Mucosa of descending colon (tissue), 3 donors: ENCODE results near the gene SLTM. TPM values are rescaled to one million over a fixed set of nuclear protein-coding genes. Genes with fewer than 3 reads are reported as not detected.
"Not testable (repeated sequence)": the region's sequence is repeated elsewhere in the genome, so short reads cannot be mapped to it uniquely, and the experiment has no call there.

Source experiments
- ATAC-seq: fragments of 200-7000 bp; cut with Tn5 transposase; one replicate; pipeline ENCODE4 v1.9.1; 2020; ENCODE audit warnings: mild to moderate bottlenecking, moderate library complexity
- DNase-seq, 3 donors: peaks; one replicate each; pipeline ENCODE4 v3.0.0-alpha.2; 2020
- H3K36me3 ChIP-seq: fragments of 200-600 bp; one replicate; pipeline ENCODE4 v1.8.0; 2021; ENCODE audit warnings: low read depth, mild to moderate bottlenecking
- H3K4me1 ChIP-seq: fragments of 200-600 bp; one replicate; pipeline ENCODE4 v1.8.0; 2021; ENCODE audit warnings: low read depth, mild to moderate bottlenecking
- H3K4me3 ChIP-seq: fragments of 200-600 bp; one replicate; pipeline ENCODE4 v1.8.0; 2021; ENCODE audit warnings: mild to moderate bottlenecking
- H3K9me3 ChIP-seq: fragments of 200-600 bp; one replicate; pipeline ENCODE4 v1.8.0; 2021; ENCODE audit warnings: mild to moderate bottlenecking
- CTCF ChIP-seq: fragments of 200-600 bp; IDR thresholded peaks from one replicate; pipeline ENCODE4 v1.8.0; 2022; ENCODE audit warnings: antibody characterized with exemption, mild to moderate bottlenecking
- intact Hi-C, 2 donors: fragments of 100-400 bp; cut with DNase I in 1 of 2; cut with micrococcal nuclease in 1 of 2; formaldehyde crosslinking; loops; one replicate each; pipeline versions ENCODE4 v1.11.0 to v1.11.1; 2022; cut with DNase I, micrococcal nuclease
- total RNA-seq, 3 donors: library from RNA; stranded (reverse); fragmentation: NEBNext Ultra II Directional in 2 of 3; extraction: Animal tissue kit (Norgen Biotek cat#: 25700) in 2 of 3; gene quantifications; one replicate each; pipeline versions ENCODE4 v1.2.1 to v1.2.4, GENCODE V29; 2021 to 2023
- donor health status: DM: no; HTN: no; CAD: no; lungs with moderate emphysema.
- donor health status: DM: no; HTN: no; CAD: no.
- donor health status: DM: no; HTN: yes; CAD: no.

SLTM gene
- total RNA-seq, 3 donors from 2014 or later = 75.6 to 94.7 (median 82.8) TPM

- peak in 1 of 3 donors; percentile 78 for DNase-seq
- intact Hi-C loops = no loop called here
- no peaks in the 10 kb centered on the region for H3K9me3 ChIP-seq
- H3K4me1 ChIP-seq = no peaks in the 10 kb centered on the region
- no peaks in the 10 kb centered on the region for H3K36me3 ChIP-seq
- H3K4me3 ChIP-seq = no peak overlapping the region
- TF ChIP-seq CTCF = peak; percentile 34
- ATAC-seq = peak; percentile 84
Observed at GRCh38 chr15:58957101-58957973, 23.9 kb upstream of the SLTM start.

GRCh38 chr15:58952751-58953150 is 19.3 kb upstream of the SLTM start:
- DNase-seq (no peak), ATAC-seq (no peak)
- no peaks in the 10 kb centered on the region for H3K4me1 ChIP-seq
- no peak overlapping the region for H3K4me3 ChIP-seq
- intact Hi-C loops = no loop called here
- no peaks in the 10 kb centered on the region for H3K36me3 ChIP-seq
- no peaks in the 10 kb centered on the region for H3K9me3 ChIP-seq
- TF ChIP-seq CTCF = no peak

GRCh38 chr15:58951388-58952007 is 18.0 kb upstream of the SLTM start:
- no peak for TF ChIP-seq CTCF
- intact Hi-C loops = no loop called here
- no peak overlapping the region for H3K4me3 ChIP-seq
- no peaks in the 10 kb centered on the region for H3K4me1 ChIP-seq
- DNase-seq (no peak), ATAC-seq (peak; percentile 67)
- no peaks in the 10 kb centered on the region for H3K9me3 ChIP-seq
- no peaks in the 10 kb centered on the region for H3K36me3 ChIP-seq

GRCh38 chr15:58947179-58947578 is 13.7 kb upstream of the SLTM start:
- TF ChIP-seq CTCF = no peak
- ATAC-seq = no peak
- Histone ChIP-seq H3K4me3 (no peak overlapping the region), H3K36me3 (no peaks in the 10 kb centered on the region), H3K9me3 (no peaks in the 10 kb centered on the region), H3K4me1 (no peaks in the 10 kb centered on the region)
- no peak for DNase-seq
- intact Hi-C loops = no loop called here

- peaks cover 13% of the 10 kb centered on the region for H3K4me1 ChIP-seq
- ATAC-seq, H3K9me3 ChIP-seq, intact Hi-C loops, DNase-seq, H3K36me3 ChIP-seq, H3K4me3 ChIP-seq: not testable (repeated sequence)
Observed at GRCh38 chr15:58934974-58935373, 1.5 kb upstream of the SLTM start.

GRCh38 chr15:58934521-58934920 is 1.0 kb upstream of the SLTM start:
- peaks cover 13% of the 10 kb centered on the region for H3K4me1 ChIP-seq
- intact Hi-C loops = no loop called here
- no peak overlapping the region for H3K4me3 ChIP-seq
- DNase-seq = no peak
- no peaks in the 10 kb centered on the region for H3K9me3 ChIP-seq
- no peak for TF ChIP-seq CTCF
- H3K36me3 ChIP-seq = no peaks in the 10 kb centered on the region
- ATAC-seq = no peak
